Measurements from ENCODE around the gene TPST2.

DNA sequence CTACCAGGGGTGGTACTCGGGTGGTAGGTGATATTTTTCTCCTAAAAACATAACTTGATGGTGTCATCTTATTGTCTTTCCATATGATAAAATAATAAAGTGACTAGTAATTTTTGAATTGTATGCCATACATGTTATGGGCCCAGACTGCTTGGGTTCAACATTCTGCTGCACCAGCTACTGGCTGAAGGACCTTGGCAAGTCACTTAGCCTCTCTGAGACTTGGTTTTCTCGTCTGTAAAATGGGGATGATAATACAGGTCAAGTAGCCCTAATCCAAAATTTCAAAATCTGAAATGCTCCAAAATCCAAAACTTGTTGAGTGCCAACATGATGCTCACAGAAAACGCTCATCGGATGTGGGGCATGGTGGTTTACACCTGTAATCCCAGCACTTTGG lies 42.1 kb downstream of the TPST2 start:
- TF ChIP-seq, protein P1, sequence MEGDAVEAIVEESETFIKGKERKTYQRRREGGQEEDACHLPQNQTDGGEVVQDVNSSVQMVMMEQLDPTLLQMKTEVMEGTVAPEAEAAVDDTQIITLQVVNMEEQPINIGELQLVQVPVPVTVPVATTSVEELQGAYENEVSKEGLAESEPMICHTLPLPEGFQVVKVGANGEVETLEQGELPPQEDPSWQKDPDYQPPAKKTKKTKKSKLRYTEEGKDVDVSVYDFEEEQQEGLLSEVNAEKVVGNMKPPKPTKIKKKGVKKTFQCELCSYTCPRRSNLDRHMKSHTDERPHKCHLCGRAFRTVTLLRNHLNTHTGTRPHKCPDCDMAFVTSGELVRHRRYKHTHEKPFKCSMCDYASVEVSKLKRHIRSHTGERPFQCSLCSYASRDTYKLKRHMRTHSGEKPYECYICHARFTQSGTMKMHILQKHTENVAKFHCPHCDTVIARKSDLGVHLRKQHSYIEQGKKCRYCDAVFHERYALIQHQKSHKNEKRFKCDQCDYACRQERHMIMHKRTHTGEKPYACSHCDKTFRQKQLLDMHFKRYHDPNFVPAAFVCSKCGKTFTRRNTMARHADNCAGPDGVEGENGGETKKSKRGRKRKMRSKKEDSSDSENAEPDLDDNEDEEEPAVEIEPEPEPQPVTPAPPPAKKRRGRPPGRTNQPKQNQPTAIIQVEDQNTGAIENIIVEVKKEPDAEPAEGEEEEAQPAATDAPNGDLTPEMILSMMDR (IDR thresholded peaks at IDR 0.05) = no peak
- TF ChIP-seq POLR2A (IDR thresholded peaks at IDR 0.05) = no peak

Measured in Peyer's patch (tissue), 4 donors.